Activated CD4-positive, alpha-beta T cell treated with anti-CD3 and anti-CD28 coated beads, Interleukin-2, amount 50 U/mL, for 48 hours (primary cell): Measurements from ENCODE around the gene FGGY.
"Not testable (repeated sequence)": the region's sequence is repeated elsewhere in the genome, so short reads cannot be mapped to it uniquely, and the experiment has no call there.

Experiments used
- DNase-seq, 2 experiments: peaks; one replicate each; pipeline ENCODE4 v3.0.0-alpha.2; 2020

Gene FGGY

GRCh38 chr1:59522925-59523505 lies 226.1 kb downstream of the FGGY start:
- no peak for DNase-seq

GRCh38 chr1:59523745-59524450 lies 227.0 kb downstream of the FGGY start:
- DNase-seq, result no peak

GRCh38 chr1:59526240-59526639 lies 229.3 kb downstream of the FGGY start:
- DNase-seq, result no peak

GRCh38 chr1:59528471-59528870 lies 231.6 kb downstream of the FGGY start:
- no peak for DNase-seq

GRCh38 chr1:59528900-59529299 lies 232.0 kb downstream of the FGGY start:
- DNase-seq, result no peak

GRCh38 chr1:59530119-59530518 lies 233.2 kb downstream of the FGGY start:
- no peak for DNase-seq

- DNase-seq, result no peak
Measured at GRCh38 chr1:59532102-59532501, 235.2 kb downstream of the FGGY start.

GRCh38 chr1:59538476-59538875 lies 241.6 kb downstream of the FGGY start:
- DNase-seq, result not testable (repeated sequence)

- no peak for DNase-seq
Measured at GRCh38 chr1:59539961-59540681, 243.2 kb downstream of the FGGY start.

GRCh38 chr1:59541161-59541560 lies 244.3 kb downstream of the FGGY start:
- DNase-seq, result no peak

- no peak for DNase-seq
Measured at GRCh38 chr1:59541891-59542290, 245.0 kb downstream of the FGGY start.

GRCh38 chr1:59543211-59543668 lies 246.3 kb downstream of the FGGY start:
- no peak for DNase-seq

- no peak for DNase-seq
Measured at GRCh38 chr1:59544615-59545293, 247.9 kb downstream of the FGGY start.

- DNase-seq, result no peak
Measured at GRCh38 chr1:59545830-59546229, 248.9 kb downstream of the FGGY start.

- no peak for DNase-seq
Measured at GRCh38 chr1:59549066-59549837, 252.4 kb downstream of the FGGY start.

GRCh38 chr1:59549903-59550302 lies 253.0 kb downstream of the FGGY start:
- no peak for DNase-seq

GRCh38 chr1:59552007-59552406 lies 255.1 kb downstream of the FGGY start:
- no peak for DNase-seq

- DNase-seq, result no peak
Measured at GRCh38 chr1:59553371-59553770, 256.5 kb downstream of the FGGY start.

GRCh38 chr1:59554011-59554663 lies 257.2 kb downstream of the FGGY start:
- DNase-seq, result no peak

- no peak for DNase-seq
Measured at GRCh38 chr1:59554752-59555151, 257.9 kb downstream of the FGGY start.

- DNase-seq, result no peak
Measured at GRCh38 chr1:59556398-59556797, 259.5 kb downstream of the FGGY start.
